ENCODE measurements around the gene MYO1B.
"Not testable (repeated sequence)": the region's sequence is repeated elsewhere in the genome, so short reads cannot be mapped to it uniquely, and the experiment has no call there.

The MYO1B gene

GRCh38 chr2:191415858-191416257 lies 170.7 kb downstream of the MYO1B start:
- no peak for DNase-seq

GRCh38 chr2:191417746-191418145 lies 172.5 kb downstream of the MYO1B start:
- no peak for DNase-seq

DNA sequence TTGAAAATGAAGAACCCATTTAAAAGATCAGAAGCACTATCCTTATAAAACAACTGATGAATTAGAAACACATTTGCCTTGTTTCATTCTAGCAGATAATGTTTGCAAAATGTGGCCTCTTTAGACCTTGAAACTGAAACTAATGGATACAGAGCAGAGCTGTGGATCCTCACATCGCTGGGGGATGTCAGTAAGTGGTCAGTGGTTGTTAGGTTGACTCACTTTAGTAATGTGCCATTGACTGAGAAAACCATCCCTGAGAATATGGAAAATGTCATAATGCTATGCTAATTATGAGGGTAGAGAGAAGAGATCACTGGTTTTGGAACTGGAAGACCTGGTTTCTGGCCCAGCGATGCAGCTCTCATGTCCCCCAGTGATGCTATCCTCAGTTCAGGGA lies 176.7 kb downstream of the MYO1B start:
- no peak for DNase-seq

- DNase-seq = no peak
Measured at GRCh38 chr2:191427031-191427430, 181.8 kb downstream of the MYO1B start.

- no peak for DNase-seq
Measured at GRCh38 chr2:191428141-191428540, 182.9 kb downstream of the MYO1B start.

GRCh38 chr2:191430476-191430875 lies 185.3 kb downstream of the MYO1B start:
- no peak for DNase-seq

DNA sequence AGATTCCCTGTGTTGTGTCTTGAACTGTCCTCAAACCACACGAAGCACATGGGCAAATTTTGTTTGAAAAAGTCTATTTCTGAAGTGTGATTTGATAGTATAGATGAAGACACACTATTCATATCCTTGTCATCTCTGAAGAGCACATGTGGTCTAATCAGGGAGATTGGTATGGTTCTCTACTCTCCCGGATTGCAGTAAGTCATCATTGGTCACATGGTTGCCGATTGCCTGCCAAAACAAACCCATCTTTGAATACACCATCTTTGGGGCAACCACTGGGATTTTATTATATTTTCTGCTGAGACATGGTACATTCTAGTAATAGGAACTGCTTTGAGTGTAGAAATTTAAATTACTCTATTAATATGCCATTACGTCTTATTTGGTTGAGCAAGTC lies 186.9 kb downstream of the MYO1B start:
- DNase-seq = no peak

DNA sequence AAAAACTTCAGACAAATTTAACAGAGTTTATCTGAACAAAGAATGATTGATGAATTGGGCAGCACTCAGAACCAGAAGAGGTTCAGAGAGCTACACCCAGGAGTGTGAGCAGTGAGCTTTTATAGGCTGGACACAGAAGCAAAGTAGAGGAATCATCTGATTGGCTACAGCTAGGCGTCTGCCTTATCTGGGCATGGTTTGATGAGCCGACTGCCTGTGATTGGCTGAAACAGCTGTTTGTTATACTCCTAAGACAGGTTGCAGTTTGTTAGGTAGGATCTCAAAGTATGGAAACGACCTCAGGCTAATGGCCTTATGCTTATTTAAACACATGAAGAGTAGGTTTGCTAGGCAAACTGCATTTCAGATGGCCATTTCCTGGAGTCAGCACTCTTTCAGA lies 188.9 kb downstream of the MYO1B start:
- DNase-seq = no peak

- no peak for DNase-seq
Measured at GRCh38 chr2:191435141-191435540, 189.9 kb downstream of the MYO1B start.

DNA sequence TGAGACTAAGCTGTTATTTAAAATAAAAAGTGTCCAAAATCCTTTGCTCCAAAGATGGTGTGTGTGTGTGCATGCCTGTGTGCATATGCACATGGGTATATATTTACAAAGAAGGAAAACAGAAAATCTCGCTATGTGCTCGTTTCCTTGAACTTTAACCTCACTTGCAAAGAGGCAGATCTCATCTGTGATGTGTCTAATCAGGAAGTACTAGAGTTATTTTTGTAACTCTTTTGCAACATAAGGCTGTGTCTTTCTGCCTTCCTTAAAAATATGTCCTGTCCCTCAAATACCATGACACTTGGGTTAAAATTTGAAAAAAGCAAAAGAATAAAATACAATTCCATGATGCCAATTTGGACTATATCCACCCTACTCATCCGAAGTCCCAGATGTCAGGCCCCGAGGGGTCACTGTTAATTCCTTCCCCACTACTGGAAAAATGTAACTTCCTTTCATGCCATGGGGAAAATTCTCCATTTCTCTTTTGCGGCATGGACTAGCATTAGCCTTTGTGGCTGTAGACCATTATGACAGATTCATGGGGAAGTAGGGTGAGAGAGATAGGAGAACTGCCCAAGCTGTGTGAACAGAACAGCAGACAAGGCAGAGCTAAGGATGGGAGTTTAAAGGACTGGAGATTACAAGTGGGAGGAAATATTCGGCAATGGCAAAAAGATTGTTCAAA lies 191.3 kb downstream of the MYO1B start:
- DNase-seq = no peak

- no peak for DNase-seq
Measured at GRCh38 chr2:191439481-191439880, 194.3 kb downstream of the MYO1B start.

GRCh38 chr2:191441496-191442214 lies 196.5 kb downstream of the MYO1B start:
- peak; percentile 18 for DNase-seq

- DNase-seq = no peak
Measured at GRCh38 chr2:191443446-191443845, 198.2 kb downstream of the MYO1B start.

DNA sequence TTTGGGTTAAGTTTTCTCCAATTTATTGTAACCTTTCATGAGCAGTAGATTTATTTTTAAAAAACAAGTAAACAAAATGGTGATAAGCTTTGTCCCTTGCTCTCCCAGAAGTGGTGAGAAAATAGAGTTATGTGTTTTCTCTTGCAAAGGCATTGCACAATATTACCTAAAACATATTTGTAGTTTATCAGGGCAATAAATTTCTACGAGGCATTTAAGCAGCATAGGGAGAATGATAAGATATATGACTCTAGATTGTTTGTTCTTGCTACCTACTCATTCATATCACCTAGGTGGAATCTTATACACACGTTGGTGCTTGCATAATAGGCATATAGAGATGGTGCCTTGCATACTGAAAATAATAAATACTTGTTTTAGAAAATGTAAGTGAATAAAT lies 201.7 kb downstream of the MYO1B start:
- DNase-seq = no peak

- no peak for DNase-seq
Measured at GRCh38 chr2:191451116-191451515, 205.9 kb downstream of the MYO1B start.

GRCh38 chr2:191452065-191452464 lies 206.9 kb downstream of the MYO1B start:
- DNase-seq = no peak

GRCh38 chr2:191453761-191454160 lies 208.6 kb downstream of the MYO1B start:
- DNase-seq = no peak

DNA sequence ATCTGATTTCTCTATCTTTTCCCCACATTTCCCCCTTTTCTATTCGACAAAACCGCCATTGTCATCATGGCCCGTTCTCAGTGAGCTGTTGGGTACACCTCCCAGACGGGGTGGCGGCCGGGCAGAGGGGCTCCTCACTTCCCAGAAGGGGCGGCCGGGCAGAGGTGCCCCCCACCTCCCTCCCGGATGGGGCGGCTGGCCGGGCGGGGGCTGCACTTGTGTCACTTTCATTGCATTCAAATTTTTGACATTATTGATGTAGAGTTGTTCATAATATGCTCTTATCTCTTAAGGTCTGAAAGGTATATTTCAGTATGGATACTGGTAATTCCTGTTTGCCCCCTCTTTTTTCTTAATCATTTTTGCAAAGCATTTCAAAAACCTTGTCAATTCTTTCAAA lies 211.3 kb downstream of the MYO1B start:
- DNase-seq = not testable (repeated sequence)

DNA sequence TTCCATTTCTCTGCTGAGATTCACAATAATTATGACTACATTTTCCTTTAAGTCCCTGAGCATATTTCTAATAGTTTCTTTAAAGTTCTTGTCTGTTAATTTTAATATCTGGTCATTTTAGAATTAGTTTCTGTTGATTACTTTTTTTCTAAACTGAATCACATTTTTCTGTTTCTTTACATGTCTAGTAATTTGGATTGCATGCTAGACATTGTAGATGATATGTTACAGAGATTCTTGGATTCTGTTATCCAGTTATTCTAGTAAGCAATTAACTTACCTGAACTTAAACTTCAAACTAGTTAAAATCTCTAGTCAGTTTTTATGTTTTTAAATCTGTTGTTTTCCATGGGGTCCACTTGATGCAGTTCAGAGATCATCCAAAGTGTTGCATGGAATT lies 214.0 kb downstream of the MYO1B start:
- no peak for DNase-seq

DNA sequence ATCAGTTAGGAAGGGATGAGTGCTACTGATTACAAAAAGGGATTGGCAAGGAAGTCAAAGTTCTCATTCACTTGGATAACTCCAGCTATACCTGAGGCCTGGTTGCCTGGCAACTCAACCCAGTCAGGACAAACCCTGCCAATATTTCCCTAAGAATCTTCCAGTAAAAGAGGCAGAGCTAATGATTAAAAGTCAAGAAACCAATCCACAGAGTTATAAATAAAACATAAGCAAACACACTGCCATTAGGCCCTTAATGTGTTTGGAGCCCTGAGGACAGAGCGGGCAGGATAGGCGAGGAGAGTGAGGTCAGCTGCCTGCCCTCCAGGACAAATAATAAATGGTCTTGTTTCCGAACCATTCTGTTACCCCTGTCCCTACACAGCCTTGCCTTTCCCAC lies 217.2 kb downstream of the MYO1B start:
- DNase-seq = no peak

DNA sequence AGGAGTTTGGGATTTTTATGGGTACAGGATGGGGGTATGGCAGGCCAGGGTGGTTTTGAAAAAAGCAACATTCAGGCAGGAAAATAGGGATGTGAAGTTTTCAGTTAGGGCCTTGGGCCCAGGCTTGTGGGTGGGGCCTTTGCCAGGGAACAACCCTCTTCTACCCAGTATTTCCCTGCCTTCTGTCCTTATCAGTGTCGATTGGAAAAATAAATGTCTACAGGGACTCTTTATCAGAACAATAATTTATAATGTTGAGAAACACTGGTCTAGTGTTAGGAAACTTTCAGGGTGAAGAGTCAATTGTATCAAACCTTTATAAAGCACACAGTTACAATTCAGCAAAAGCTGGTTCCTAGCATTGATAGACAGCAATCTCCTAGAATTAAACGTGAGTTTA lies 218.6 kb downstream of the MYO1B start:
- DNase-seq = no peak

- no peak for DNase-seq
Measured at GRCh38 chr2:191465766-191466420, 220.7 kb downstream of the MYO1B start.

- no peak for DNase-seq
Measured at GRCh38 chr2:191467113-191467512, 221.9 kb downstream of the MYO1B start.

DNA sequence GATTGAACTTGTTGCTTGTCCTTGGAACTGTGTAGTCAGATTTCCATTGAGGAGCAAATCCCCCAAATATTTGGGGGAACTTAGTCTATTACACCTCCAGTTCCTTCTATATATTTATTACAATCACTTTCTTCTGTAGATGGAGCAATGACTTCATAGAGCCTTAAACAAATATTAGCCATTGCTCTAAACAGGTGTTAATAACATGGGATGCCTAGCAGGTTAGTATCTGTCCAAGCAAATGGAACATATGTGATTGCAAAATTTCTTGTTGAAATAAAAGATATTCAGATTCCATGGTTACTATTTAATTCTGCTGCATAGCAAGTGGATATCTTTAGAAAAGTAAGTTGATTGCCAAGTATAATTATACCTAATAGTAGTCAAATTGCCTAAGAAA lies 225.1 kb downstream of the MYO1B start:
- DNase-seq = no peak

All from NCI-H510A treated with DMSO at 0.1 percent for 48 hours (cell line).